HEK293 (cell line): ENCODE data around the gene PADI2.
"Not testable (repeated sequence)": the region's sequence is repeated elsewhere in the genome, so short reads cannot be mapped to it uniquely, and the experiment has no call there.

Source experiments
- CTCF ChIA-PET: fragments of 350-600 bp; formaldehyde crosslinking; extraction: SDS; loops from one replicate; lab custom pipeline; 2021; ENCODE audit warnings: antibody characterized with exemption; lab: Yijun Ruan, JAX
- POLR2A ChIA-PET: fragments of 300-600 bp; formaldehyde crosslinking; extraction: SDS; loops from one replicate; lab custom pipeline; 2020; ENCODE audit warnings: antibody characterized with exemption, inconsistent platforms; lab: Yijun Ruan, JAX
- H3K27ac ChIP-seq: fragments of 200-500 bp; sonication (Bioruptor generic); 2 replicates; pipeline ENCODE4 v1.5.1; 2014; ENCODE audit warnings: low read depth, low read length, control low read depth, inconsistent platforms; ENCODE audit errors: extremely low read depth
- H3K36me3 ChIP-seq, 2 experiments: fragments of 200-500 bp in 1 of 2; sonication (Bioruptor generic) in 1 of 2; 1 replicate in 1 of 2; 2 replicates in 1 of 2; pipeline ENCODE4 v1.5.1; 2014 to 2017; ENCODE audit warnings: inconsistent platforms in 2 of 2, low read length in 2 of 2; ENCODE audit not compliant: control insufficient read depth in 2 of 2, insufficient read depth in 1 of 2
- H3K4me1 ChIP-seq: fragments of 200-500 bp; sonication (Bioruptor generic); 2 replicates; pipeline ENCODE4 v1.5.1; 2014; ENCODE audit warnings: mild to moderate bottlenecking, low read length, inconsistent platforms; ENCODE audit not compliant: control insufficient read depth, insufficient read depth
- H3K4me3 ChIP-seq: 2 replicates; pipeline ENCODE4 v1.5.1; 2011; ENCODE audit warnings: low read depth, mild to moderate bottlenecking, control low read depth, low read length, moderate library complexity
- H3K9me3 ChIP-seq: fragments of 200-500 bp; sonication (Bioruptor generic); 2 replicates; pipeline ENCODE4 v1.5.1; 2014; ENCODE audit warnings: low read depth, low read length, inconsistent platforms; ENCODE audit not compliant: control insufficient read depth, insufficient read depth
- BCL11B ChIP-seq: fragments of 450-650 bp; formaldehyde crosslinking; IDR thresholded peaks from 2 replicates; pipeline ENCODE4 v1.5.1; 2016; ENCODE audit warnings: low read depth, missing biosample characterization, missing genetic modification characterization
- BCL6B ChIP-seq: fragments of 450-650 bp; formaldehyde crosslinking; IDR thresholded peaks from 2 replicates; pipeline ENCODE4 v1.5.1; 2017; ENCODE audit warnings: missing biosample characterization, missing genetic modification characterization
- GLI4 ChIP-seq: fragments of 450-650 bp; formaldehyde crosslinking; IDR thresholded peaks from 2 replicates; pipeline ENCODE4 v1.5.1; 2016; ENCODE audit warnings: missing biosample characterization, missing genetic modification characterization
- HOXD13 ChIP-seq: sonication (generic); formaldehyde crosslinking; IDR thresholded peaks from 2 replicates; pipeline ENCODE4 v1.8.0; 2022; ENCODE audit warnings: missing genetic modification reagents, borderline replicate concordance
- RBAK ChIP-seq: fragments of 450-650 bp; formaldehyde crosslinking; IDR thresholded peaks from 2 replicates; pipeline ENCODE4 v1.5.1; 2016; ENCODE audit warnings: missing biosample characterization, missing genetic modification characterization
- SETDB1 ChIP-seq: IDR thresholded peaks from one replicate; pipeline ENCODE4 v1.6.1; 2017; ENCODE audit warnings: mild to moderate bottlenecking, low read length, moderate library complexity, mixed read lengths; ENCODE audit not compliant: insufficient read length
- ZBTB17 ChIP-seq: fragments of 450-650 bp; formaldehyde crosslinking; IDR thresholded peaks from 2 replicates; pipeline ENCODE4 v1.5.1; 2016; ENCODE audit warnings: missing biosample characterization, missing genetic modification characterization
- ZBTB44 ChIP-seq: fragments of 450-650 bp; IDR thresholded peaks from 2 replicates; pipeline ENCODE4 v1.5.1; 2018; ENCODE audit warnings: missing biosample characterization, mild to moderate bottlenecking, missing genetic modification characterization
- ZBTB8A ChIP-seq: fragments of 450-650 bp; formaldehyde crosslinking; IDR thresholded peaks from 2 replicates; pipeline ENCODE4 v1.5.1; 2016; ENCODE audit warnings: missing biosample characterization, missing genetic modification characterization
- ZNF121 ChIP-seq: fragments of 450-650 bp; formaldehyde crosslinking; IDR thresholded peaks from 2 replicates; pipeline ENCODE4 v1.5.1; 2016; ENCODE audit warnings: missing biosample characterization, missing genetic modification characterization
- ZNF146 ChIP-seq: fragments of 450-650 bp; formaldehyde crosslinking; IDR thresholded peaks from 2 replicates; pipeline ENCODE4 v1.5.1; 2016; ENCODE audit warnings: missing biosample characterization, missing genetic modification characterization
- ZNF184 ChIP-seq: fragments of 450-650 bp; IDR thresholded peaks from 2 replicates; pipeline ENCODE4 v1.5.1; 2018; ENCODE audit warnings: missing biosample characterization, mild to moderate bottlenecking, missing genetic modification characterization
- ZNF549 ChIP-seq: fragments of 450-650 bp; IDR thresholded peaks from 2 replicates; pipeline ENCODE4 v1.5.1; 2018; ENCODE audit warnings: missing biosample characterization, missing genetic modification characterization, mild to moderate bottlenecking, inconsistent platforms, moderate library complexity
- ZNF654 ChIP-seq: fragments of 450-650 bp; formaldehyde crosslinking; IDR thresholded peaks from 2 replicates; pipeline ENCODE4 v1.5.1; 2016; ENCODE audit warnings: low read depth, missing biosample characterization, missing genetic modification characterization
- ZNF660 ChIP-seq: fragments of 450-650 bp; IDR thresholded peaks from 2 replicates; pipeline ENCODE4 v1.5.1; 2018; ENCODE audit warnings: missing biosample characterization, mild to moderate bottlenecking, missing genetic modification characterization
- ZNF776 ChIP-seq: fragments of 450-650 bp; formaldehyde crosslinking; IDR thresholded peaks from 2 replicates; pipeline ENCODE4 v1.5.0; 2017; ENCODE audit warnings: missing biosample characterization, missing genetic modification characterization, borderline replicate concordance
- ZSCAN23 ChIP-seq: fragments of 450-650 bp; formaldehyde crosslinking; IDR thresholded peaks from 2 replicates; pipeline ENCODE4 v1.5.1; 2016; ENCODE audit warnings: missing biosample characterization, missing genetic modification characterization
- TF ChIP-seq, protein P1 (sequence below): fragments of 450-650 bp; formaldehyde crosslinking; IDR thresholded peaks from 2 replicates; pipeline ENCODE4 v1.5.1; 2016; ENCODE audit warnings: missing biosample characterization, missing genetic modification characterization
- TF ChIP-seq, protein P2 (sequence below): fragments of 450-650 bp; formaldehyde crosslinking; IDR thresholded peaks from 2 replicates; pipeline ENCODE4 v1.5.1; 2017; ENCODE audit warnings: missing biosample characterization, missing genetic modification characterization

The PADI2 gene

GRCh38 chr1:17066361-17067068, 52.7 kb downstream of the PADI2 start:
- H3K27ac ChIP-seq, result no peak overlapping the region
- no peaks in the 10 kb centered on the region for H3K4me1 ChIP-seq
- no peak overlapping the region for H3K4me3 ChIP-seq
- ChIA-PET CTCF (interaction anchor here (0.6 to 1.5 kb wide), 4 partner anchors 9 to 208 kb away, joined by 3 to 6 read pairs (median 4); no protein-coding TSS in a partner anchor), POLR2A (no interaction called here)
- peaks cover 0 to 5% of the 10 kb centered on the region in 2 experiments; a peak in 1 of 3 replicates for H3K36me3 ChIP-seq
- no peak for TF ChIP-seq ZNF184 (tag by site-specific recombination)
- no peaks in the 10 kb centered on the region for H3K9me3 ChIP-seq

DNA sequence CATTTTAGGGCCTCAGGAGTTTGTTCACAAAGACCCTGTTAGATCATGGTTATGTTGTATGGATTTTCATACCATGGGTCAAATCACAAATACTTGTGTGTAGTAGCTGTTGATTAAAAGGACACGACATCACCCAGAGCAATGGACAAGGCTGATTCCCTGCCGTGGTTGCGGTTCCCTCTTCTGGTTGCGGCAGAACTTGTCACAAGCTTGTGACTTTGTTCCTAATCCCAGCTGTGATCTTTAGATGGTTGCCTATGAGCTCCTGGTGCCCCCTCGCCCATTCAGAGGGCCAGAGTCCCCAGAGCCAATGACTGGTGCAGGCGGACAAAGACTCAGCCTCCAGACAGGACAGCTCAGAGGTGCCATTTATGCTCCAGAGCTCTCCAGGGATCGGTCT, 53.6 kb downstream of the PADI2 start:
- TF ChIP-seq BCL11B (tag by site-specific recombination) (no peak), SETDB1 (no peak), GLI4 (tag by site-specific recombination) (no peak), ZBTB17 (no peak), ZSCAN23 (no peak), ZNF121 (tag by site-specific recombination) (no peak), ZBTB44 (tag by site-specific recombination) (no peak), BCL6B (no peak), ZNF549 (tag by site-specific recombination) (no peak), RBAK (no peak), HOXD13 (no peak), ZNF660 (tag by site-specific recombination) (no peak), ZNF146 (no peak), ZBTB8A (no peak), ZNF776 (tag by site-specific recombination) (no peak), ZNF654 (no peak)
- TF ChIP-seq, protein P1, sequence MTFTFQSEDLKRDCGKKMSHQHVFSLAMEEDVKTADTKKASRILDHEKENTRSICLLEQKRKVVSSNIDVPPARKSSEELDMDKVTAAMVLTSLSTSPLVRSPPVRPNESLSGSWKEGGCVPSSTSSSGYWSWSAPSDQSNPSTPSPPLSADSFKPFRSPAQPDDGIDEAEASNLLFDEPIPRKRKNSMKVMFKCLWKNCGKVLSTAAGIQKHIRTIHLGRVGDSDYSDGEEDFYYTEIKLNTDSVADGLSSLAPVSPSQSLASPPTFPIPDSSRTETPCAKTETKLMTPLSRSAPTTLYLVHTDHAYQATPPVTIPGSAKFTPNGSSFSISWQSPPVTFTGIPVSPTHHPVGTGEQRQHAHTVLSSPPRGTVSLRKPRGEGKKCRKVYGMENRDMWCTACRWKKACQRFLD (tag by site-specific recombination), result no peak
- TF ChIP-seq, protein P2, sequence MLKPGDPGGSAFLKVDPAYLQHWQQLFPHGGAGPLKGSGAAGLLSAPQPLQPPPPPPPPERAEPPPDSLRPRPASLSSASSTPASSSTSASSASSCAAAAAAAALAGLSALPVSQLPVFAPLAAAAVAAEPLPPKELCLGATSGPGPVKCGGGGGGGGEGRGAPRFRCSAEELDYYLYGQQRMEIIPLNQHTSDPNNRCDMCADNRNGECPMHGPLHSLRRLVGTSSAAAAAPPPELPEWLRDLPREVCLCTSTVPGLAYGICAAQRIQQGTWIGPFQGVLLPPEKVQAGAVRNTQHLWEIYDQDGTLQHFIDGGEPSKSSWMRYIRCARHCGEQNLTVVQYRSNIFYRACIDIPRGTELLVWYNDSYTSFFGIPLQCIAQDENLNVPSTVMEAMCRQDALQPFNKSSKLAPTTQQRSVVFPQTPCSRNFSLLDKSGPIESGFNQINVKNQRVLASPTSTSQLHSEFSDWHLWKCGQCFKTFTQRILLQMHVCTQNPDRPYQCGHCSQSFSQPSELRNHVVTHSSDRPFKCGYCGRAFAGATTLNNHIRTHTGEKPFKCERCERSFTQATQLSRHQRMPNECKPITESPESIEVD (tag by site-specific recombination), result no peak
- Histone ChIP-seq H3K27ac (no peak overlapping the region), H3K9me3 (no peaks in the 10 kb centered on the region), H3K4me3 (no peak overlapping the region), H3K36me3 (peaks cover 0 to 5% of the 10 kb centered on the region in 2 experiments; a peak in 1 of 3 replicates), H3K4me1 (no peaks in the 10 kb centered on the region)
- POLR2A ChIA-PET, result no interaction called here
- CTCF ChIA-PET, result interaction anchor here (0.6 to 1.5 kb wide), 3 partner anchors 59 to 209 kb away, joined by 3 to 6 read pairs (median 3); no protein-coding TSS in a partner anchor

DNA sequence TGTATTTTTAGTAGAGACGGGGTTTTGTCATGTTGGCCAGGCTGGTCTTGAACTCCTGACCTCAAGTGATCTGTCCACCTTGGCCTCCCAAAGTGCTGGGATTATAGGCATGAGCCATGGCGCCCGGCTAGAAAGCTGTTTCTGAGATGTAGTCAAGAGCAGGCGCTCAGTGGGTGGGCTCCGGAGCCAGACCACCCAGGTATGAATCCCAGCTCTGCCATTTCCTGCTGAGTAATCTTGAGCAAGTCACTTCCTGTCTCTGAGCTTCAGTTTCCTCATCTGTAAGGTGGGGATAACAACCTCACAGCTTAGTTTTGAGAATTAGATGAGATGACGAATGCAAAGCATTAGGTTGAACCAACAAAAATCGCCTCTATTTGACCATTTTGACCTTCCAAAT, 56.5 kb downstream of the PADI2 start:
- H3K4me1 ChIP-seq, H3K36me3 ChIP-seq, POLR2A ChIA-PET, H3K9me3 ChIP-seq, H3K27ac ChIP-seq, H3K4me3 ChIP-seq: not testable (repeated sequence)
- CTCF ChIA-PET, result interaction anchor here (0.6 to 3.4 kb wide), 9 partner anchors 12 to 427 kb away, joined by 3 to 17 read pairs (median 4); no protein-coding TSS in a partner anchor
